Gastrocnemius medialis (tissue), 4 donors: ENCODE data around the gene PCID2. TPM values are rescaled to one million over a fixed set of nuclear protein-coding genes. Genes with fewer than 3 reads are reported as not detected.
"Not testable (repeated sequence)": the region's sequence is repeated elsewhere in the genome, so short reads cannot be mapped to it uniquely, and the experiment has no call there.

Experiments used
- ATAC-seq, 2 donors: fragments of 150-250 bp; one replicate each; pipeline ENCODE4 v1.9.1; 2016
- DNase-seq, 2 donors: peaks; one replicate each; pipeline ENCODE4 v3.0.0-alpha.2; 2019
- H3K27ac ChIP-seq, 4 donors: fragments of 200-600 bp; sonication (generic); 1 replicate in 1 of 4; 2 replicates in 3 of 4; pipeline ENCODE4 v1.5.1; 2016 to 2018; ENCODE audit warnings: mild to moderate bottlenecking in 2 of 4, moderate library complexity in 1 of 4
- H3K27me3 ChIP-seq, 3 donors: fragments of 200-600 bp; sonication (generic) in 2 of 3; 1 replicate in 1 of 3; 2 replicates in 2 of 3; pipeline versions ENCODE4 v1.5.1 to v1.6.0; 2016 to 2019; ENCODE audit warnings: mild to moderate bottlenecking in 1 of 3, moderate library complexity in 1 of 3
- H3K36me3 ChIP-seq, 2 donors: fragments of 200-600 bp; sonication (generic) in 1 of 2; one replicate each; pipeline ENCODE4 v1.5.1; 2017 to 2018
- H3K4me1 ChIP-seq, 2 donors: fragments of 200-600 bp; sonication (generic) in 1 of 2; one replicate each; pipeline ENCODE4 v1.5.1; 2016 to 2017; ENCODE audit warnings: mild to moderate bottlenecking in 2 of 2
- H3K4me3 ChIP-seq, 4 donors: fragments of 200-600 bp; sonication (generic) in 3 of 4; 1 replicate in 1 of 4; 2 replicates in 3 of 4; pipeline ENCODE4 v1.5.1; 2016 to 2019; ENCODE audit warnings: mild to moderate bottlenecking in 2 of 4
- H3K9me3 ChIP-seq, 3 donors: fragments of 200-600 bp; sonication (generic) in 2 of 3; 1 replicate in 1 of 3; 2 replicates in 2 of 3; pipeline ENCODE4 v1.5.1; 2016 to 2019
- POLR2A ChIP-seq, 2 donors: fragments of 450-650 bp; IDR thresholded peaks; one replicate each; pipeline ENCODE4 v1.6.1; 2017; ENCODE audit warnings: antibody characterized with exemption in 2 of 2, mild to moderate bottlenecking in 2 of 2, moderate library complexity in 2 of 2
- in situ Hi-C, 4 donors: fragments of 200-750 bp; cut with MboI; loops; one replicate each; pipeline versions ENCODE4 v1.15.0 to v1.8.0; 2017; ENCODE audit warnings: low sequenced_read_pairs in 4 of 4
- intact Hi-C: fragments of 100-400 bp; cut with DNase I; formaldehyde crosslinking; loops from one replicate; pipeline ENCODE4 v1.15.1; 2023; ENCODE audit warnings: low total_unique reads
- total RNA-seq, 4 donors: library from RNA; depleted of rRNA; stranded (reverse); fragments of >200 nt; gene quantifications; one replicate each; pipeline versions ENCODE4 v1.1.0 to v1.2.3, GENCODE V29; 2016
- TF ChIP-seq, protein P1 (sequence below), 5 experiments: fragments of 450-650 bp in 3 of 5; fragments of 200-600 bp in 2 of 5; sonication (generic) in 2 of 5; IDR thresholded peaks in 4 of 5; conservative IDR thresholded peaks in 1 of 5; 1 replicate in 4 of 5; 2 replicates in 1 of 5; pipeline ENCODE4 v1.5.1; 2016 to 2019; ENCODE audit warnings: antibody characterized with exemption in 5 of 5, mild to moderate bottlenecking in 3 of 5, moderate library complexity in 3 of 5

The PCID2 gene
- total RNA-seq, result 10 to 100 TPM; 26.4 to 45.6 (median 28.0) TPM

DNA sequence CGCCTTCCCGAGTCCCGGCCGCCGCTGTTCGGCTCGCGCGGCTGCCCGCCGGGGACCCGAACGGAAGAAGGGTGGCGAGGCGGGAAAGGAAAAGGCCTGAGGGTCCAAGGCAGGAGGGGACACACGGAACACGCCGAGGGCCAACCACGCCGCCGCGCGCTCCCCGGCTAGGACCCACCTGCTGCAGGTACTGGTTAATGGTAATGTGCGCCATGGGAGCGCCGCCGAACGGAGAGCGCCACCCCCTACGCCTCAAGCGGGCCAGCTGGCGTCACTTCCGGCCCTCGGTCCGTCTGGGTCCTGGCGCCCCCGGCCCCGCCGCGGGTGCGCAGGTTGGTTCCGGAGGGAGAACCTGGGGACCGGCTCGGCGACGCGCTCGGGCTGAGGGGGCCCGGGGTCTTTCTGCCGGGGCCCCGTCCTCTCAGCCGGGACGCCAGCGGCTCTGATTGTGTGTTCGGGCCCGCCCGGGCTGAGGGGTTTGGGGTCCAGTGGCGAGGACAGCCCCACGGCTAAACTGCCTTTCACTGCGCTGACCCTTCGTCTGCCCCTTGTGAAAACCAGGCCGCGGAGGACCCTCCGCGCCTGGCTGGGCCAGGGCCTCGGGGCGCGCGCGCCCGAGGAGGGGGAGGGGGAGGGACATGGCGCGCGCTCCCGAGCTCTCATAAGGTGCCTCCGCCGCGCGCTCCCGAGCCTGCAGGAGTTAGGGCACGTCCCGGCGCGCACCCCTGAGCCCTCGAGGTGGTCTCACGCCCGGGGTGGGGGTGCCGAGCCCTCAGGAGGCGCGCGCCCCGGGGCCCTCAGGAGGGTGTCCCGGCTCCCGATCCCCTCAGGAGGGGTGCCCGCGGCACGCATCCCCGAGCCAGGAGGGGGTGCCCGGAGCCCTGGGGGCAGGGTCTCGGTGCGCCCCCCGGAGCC, at the start of gene PCID2:
PCID2 (minus strand) TSS at position 249 of the 915 bp plus-strand sequence; CDS start at position 214, 35 bp downstream.
- H3K27ac ChIP-seq, result peak within 1 kb of the TSS; percentile 94 to 100 (median 100)
- peak; percentile 79 to 81 for ATAC-seq
- peak; percentile 80 to 86 for DNase-seq
- TF ChIP-seq, protein P1, sequence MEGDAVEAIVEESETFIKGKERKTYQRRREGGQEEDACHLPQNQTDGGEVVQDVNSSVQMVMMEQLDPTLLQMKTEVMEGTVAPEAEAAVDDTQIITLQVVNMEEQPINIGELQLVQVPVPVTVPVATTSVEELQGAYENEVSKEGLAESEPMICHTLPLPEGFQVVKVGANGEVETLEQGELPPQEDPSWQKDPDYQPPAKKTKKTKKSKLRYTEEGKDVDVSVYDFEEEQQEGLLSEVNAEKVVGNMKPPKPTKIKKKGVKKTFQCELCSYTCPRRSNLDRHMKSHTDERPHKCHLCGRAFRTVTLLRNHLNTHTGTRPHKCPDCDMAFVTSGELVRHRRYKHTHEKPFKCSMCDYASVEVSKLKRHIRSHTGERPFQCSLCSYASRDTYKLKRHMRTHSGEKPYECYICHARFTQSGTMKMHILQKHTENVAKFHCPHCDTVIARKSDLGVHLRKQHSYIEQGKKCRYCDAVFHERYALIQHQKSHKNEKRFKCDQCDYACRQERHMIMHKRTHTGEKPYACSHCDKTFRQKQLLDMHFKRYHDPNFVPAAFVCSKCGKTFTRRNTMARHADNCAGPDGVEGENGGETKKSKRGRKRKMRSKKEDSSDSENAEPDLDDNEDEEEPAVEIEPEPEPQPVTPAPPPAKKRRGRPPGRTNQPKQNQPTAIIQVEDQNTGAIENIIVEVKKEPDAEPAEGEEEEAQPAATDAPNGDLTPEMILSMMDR (IDR thresholded peaks at IDR 0.05 in 4 of 5, conservative IDR thresholded peaks at IDR 0.05 in 1 of 5), result no peak
- TF ChIP-seq POLR2A (IDR thresholded peaks at IDR 0.05), result peak; percentile 77 to 83
- no peaks in the 10 kb centered on the region for H3K27me3 ChIP-seq
- peaks cover 0 to 10% of the 10 kb centered on the region in 2 donors for H3K36me3 ChIP-seq
- peaks cover 74 to 75% of the 10 kb centered on the region in 2 donors for H3K4me1 ChIP-seq
- peak within 1 kb of the TSS; percentile 77 to 99 (median 90) for H3K4me3 ChIP-seq
- intact Hi-C loops (loop anchor here (2.0 to 5.0 kb wide), 2 partner anchors 54 to 154 kb away; partner anchors contain the start of gene GRTP1), in situ Hi-C loops (no loop called here)
- no peaks in the 10 kb centered on the region for H3K9me3 ChIP-seq

DNA sequence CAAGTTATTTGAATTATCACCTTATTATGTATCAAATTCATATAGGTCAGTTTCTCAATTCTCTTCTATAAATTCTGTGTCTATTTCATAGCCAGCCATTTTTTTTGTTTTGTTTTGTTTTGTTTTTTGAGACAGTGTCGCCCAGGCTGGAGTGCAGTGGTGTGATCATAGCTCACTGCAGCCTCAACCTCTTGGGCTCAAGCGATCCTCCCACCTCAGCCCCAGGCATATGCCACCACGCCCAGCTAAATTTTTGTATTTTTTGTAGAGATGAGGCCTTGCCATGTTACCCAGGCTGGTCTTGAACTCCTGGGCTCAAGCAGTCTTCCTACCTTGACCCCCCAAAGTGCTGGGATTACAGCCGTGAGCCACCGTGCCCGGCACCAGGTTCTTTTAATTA, 49.4 kb upstream of the PCID2 start:
- H3K27me3 ChIP-seq, H3K27ac ChIP-seq, H3K4me3 ChIP-seq, ATAC-seq, H3K4me1 ChIP-seq, in situ Hi-C loops, intact Hi-C loops, DNase-seq, H3K9me3 ChIP-seq: not testable (repeated sequence)
- peaks cover 3 to 84% of the 10 kb centered on the region in 2 donors for H3K36me3 ChIP-seq

- no peak for ATAC-seq
- Histone ChIP-seq H3K9me3 (no peaks in the 10 kb centered on the region), H3K27me3 (no peaks in the 10 kb centered on the region), H3K4me3 (no peak overlapping the region), H3K27ac (no peak overlapping the region), H3K4me1 (no peaks in the 10 kb centered on the region), H3K36me3 (peaks cover 0 to 95% of the 10 kb centered on the region in 2 donors)
- TF ChIP-seq, protein P1 (IDR thresholded peaks at IDR 0.05 in 4 of 5, conservative IDR thresholded peaks at IDR 0.05 in 1 of 5), result no peak
- no peak for TF ChIP-seq POLR2A (IDR thresholded peaks at IDR 0.05)
- DNase-seq, result no peak
- in situ Hi-C loops (no loop called here), intact Hi-C loops (no loop called here)
Observed at GRCh38 chr13:113252516-113253095, 44.1 kb upstream of the PCID2 start.

DNA sequence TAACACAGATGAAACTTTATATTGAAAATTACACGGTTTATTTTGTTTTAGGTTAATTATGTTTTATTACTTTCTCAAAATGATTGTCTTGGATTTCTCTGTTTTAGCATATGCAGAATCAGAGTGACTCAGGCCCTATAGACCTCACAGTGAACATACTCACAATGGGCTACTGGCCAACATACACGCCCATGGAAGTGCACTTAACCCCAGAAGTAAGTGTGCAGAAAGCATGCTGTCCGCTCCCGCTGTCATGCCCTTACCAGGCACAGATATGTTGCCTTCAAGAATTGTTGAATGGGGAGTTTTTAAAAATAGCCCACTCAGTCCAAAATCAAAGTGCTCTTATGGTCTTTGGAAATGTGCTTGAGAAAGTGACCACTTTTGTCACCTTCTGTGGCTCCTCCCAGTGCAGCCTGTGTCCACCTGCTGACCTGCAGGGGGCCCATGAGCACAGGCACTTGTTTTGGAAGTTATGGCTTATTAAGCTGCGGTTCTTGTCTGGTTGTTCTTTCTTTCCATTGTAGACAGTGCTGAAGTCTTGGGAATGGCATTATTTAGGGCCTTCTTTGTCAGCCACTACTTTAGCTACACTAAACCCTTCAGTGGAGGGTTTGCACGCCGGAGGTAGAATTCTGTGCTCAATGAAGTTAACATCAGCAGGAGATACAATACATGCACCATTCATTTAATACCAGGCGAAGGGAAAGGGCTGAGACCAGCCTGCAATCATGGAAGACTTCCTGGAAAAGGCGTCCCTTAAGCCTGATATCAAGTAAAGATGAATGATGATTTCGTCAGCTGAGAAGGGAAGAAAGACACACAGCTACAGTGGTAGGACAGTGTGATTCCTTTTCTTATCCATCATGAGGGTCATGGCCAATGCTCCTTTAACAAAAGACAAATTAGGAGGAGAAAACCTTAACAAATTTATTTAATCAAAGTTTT, 37.7 kb upstream of the PCID2 start:
- no peaks in the 10 kb centered on the region for H3K27me3 ChIP-seq
- in situ Hi-C loops, result no loop called here
- peaks cover 0 to 99% of the 10 kb centered on the region in 2 donors for H3K36me3 ChIP-seq
- no peaks in the 10 kb centered on the region for H3K4me1 ChIP-seq
- ATAC-seq, result no peak
- TF ChIP-seq, protein P1 (IDR thresholded peaks at IDR 0.05 in 4 of 5, conservative IDR thresholded peaks at IDR 0.05 in 1 of 5), result no peak
- TF ChIP-seq POLR2A (IDR thresholded peaks at IDR 0.05), result no peak
- H3K9me3 ChIP-seq, result no peaks in the 10 kb centered on the region
- H3K4me3 ChIP-seq, result no peak overlapping the region
- intact Hi-C loops, result no loop called here
- H3K27ac ChIP-seq, result no peak overlapping the region
- no peak for DNase-seq
